HCT116 (cell line): ENCODE data around the gene VAMP7. TPM values are rescaled to one million over a fixed set of nuclear protein-coding genes. Genes with fewer than 3 reads are reported as not detected.
"Not testable (repeated sequence)": the region's sequence is repeated elsewhere in the genome, so short reads cannot be mapped to it uniquely, and the experiment has no call there.

Source experiments
- ATAC-seq: fragments of 200-7000 bp; cut with Tn5 transposase; 2 replicates; pipeline ENCODE4 v1.9.1; 2020; ENCODE audit warnings: mild to moderate bottlenecking, moderate library complexity
- BruUV-seq: library from RNA; stranded (reverse); fragments of 400-500 nt; replicated peaks from 2 replicates; lab custom pipeline; 2021; lab: Mats Ljungman, UMichigan
- CTCF ChIA-PET: fragments of 300-600 bp; sonication (Branson Sonifier 250); formaldehyde crosslinking; loops from one replicate; lab custom pipeline; 2021; ENCODE audit warnings: antibody characterized with exemption; lab: Charles Lee
- POLR2A ChIA-PET: fragments of 300-600, 350-600 bp; sonication (Branson Sonifier 250); formaldehyde crosslinking; loops from one replicate; lab custom pipeline; 2021; ENCODE audit warnings: antibody characterized with exemption; lab: Charles Lee
- RAD21 ChIA-PET, 2 experiments: fragments of 300-600 bp; sonication (Branson Sonifier 250); formaldehyde crosslinking; loops; one replicate each; lab custom pipeline; 2023; ENCODE audit warnings: low total read pairs in 2 of 2; ENCODE audit not compliant: uncharacterized antibody in 2 of 2, unreplicated experiment in 2 of 2, low non-redundant PET in 1 of 2; lab: Charles Lee
- DNase-seq: peaks from one replicate; pipeline ENCODE4 v3.0.0-alpha.2; 2010; ENCODE audit warnings: low read depth, low spot score
- H2AFZ ChIP-seq: fragments of 200-600 bp; shearing (Covaris generic), sonication (generic); 2 replicates; pipeline ENCODE4 v1.6.1; 2017; ENCODE audit warnings: low read depth, mixed run types, mixed read lengths, antibody characterized with exemption, low read length; ENCODE audit not compliant: poor library complexity, severe bottlenecking
- H3K27ac ChIP-seq: 2 replicates; pipeline ENCODE4 v1.5.1; 2012; ENCODE audit warnings: low read depth, low read length
- H3K27me3 ChIP-seq: fragments of 200-600 bp; sonication (generic); 2 replicates; pipeline ENCODE4 v1.6.1; 2016; ENCODE audit warnings: mixed run types, low read length, mixed read lengths; ENCODE audit not compliant: insufficient read depth
- H3K36me3 ChIP-seq, 2 experiments: fragments of 200-500 bp in 1 of 2; fragments of 200-600 bp in 1 of 2; sonication (Bioruptor generic) in 1 of 2; sonication (generic) in 1 of 2; 2 replicates each; pipeline versions ENCODE4 v1.5.1 to v1.6.1; 2014 to 2016; ENCODE audit warnings: low read length in 2 of 2, inconsistent platforms in 1 of 2, mixed read lengths in 1 of 2, mixed run types in 1 of 2; ENCODE audit not compliant: insufficient read depth in 2 of 2, control insufficient read depth in 1 of 2
- H3K4me1 ChIP-seq, 2 experiments: fragments of 200-600 bp in 1 of 2; sonication (generic) in 1 of 2; 2 replicates each; pipeline versions ENCODE4 v1.5.1 to v1.6.1; 2012 to 2017; ENCODE audit warnings: low read length in 2 of 2, inconsistent platforms in 1 of 2, mild to moderate bottlenecking in 1 of 2, mixed read lengths in 1 of 2, mixed run types in 1 of 2, moderate library complexity in 1 of 2; ENCODE audit not compliant: insufficient read depth in 2 of 2, control insufficient read depth in 1 of 2
- H3K4me2 ChIP-seq: fragments of 200-600 bp; sonication (generic); 2 replicates; pipeline ENCODE4 v1.6.1; 2017; ENCODE audit warnings: mixed run types, low read length, mixed read lengths
- H3K4me3 ChIP-seq, 2 experiments: fragments of 200-600 bp in 1 of 2; sonication (generic) in 1 of 2; replicated peaks in 1 of 2; 2 replicates each; pipeline ENCODE4 v1.5.1; 2011 to 2016; ENCODE audit warnings: low read length in 2 of 2, control low read depth in 1 of 2, low read depth in 1 of 2, mild to moderate bottlenecking in 1 of 2, mixed read lengths in 1 of 2, mixed run types in 1 of 2
- H3K79me2 ChIP-seq: fragments of 200-600 bp; sonication (generic); 2 replicates; pipeline ENCODE4 v1.6.1; 2017; ENCODE audit warnings: mild to moderate bottlenecking, mixed run types, low read length, moderate library complexity, mixed read lengths; ENCODE audit not compliant: insufficient read depth
- H3K9ac ChIP-seq: fragments of 200-600 bp; sonication (generic); 2 replicates; pipeline ENCODE4 v1.6.1; 2016; ENCODE audit warnings: low read length, mixed read lengths
- H3K9me2 ChIP-seq: fragments of 200-600 bp; sonication (generic), shearing (Covaris generic); 2 replicates; pipeline ENCODE4 v1.6.1; 2017; ENCODE audit warnings: mixed run types, mild to moderate bottlenecking, moderate library complexity; ENCODE audit not compliant: insufficient read depth
- H3K9me3 ChIP-seq, 2 experiments: fragments of 200-500 bp in 1 of 2; fragments of 200-600 bp in 1 of 2; sonication (Bioruptor generic) in 1 of 2; sonication (generic) in 1 of 2; 2 replicates each; pipeline ENCODE4 v1.6.1; 2014 to 2017; ENCODE audit warnings: low read length in 2 of 2, mixed read lengths in 2 of 2, inconsistent platforms in 1 of 2, low read depth in 1 of 2, mild to moderate bottlenecking in 1 of 2, mixed run types in 1 of 2, moderate library complexity in 1 of 2; ENCODE audit not compliant: control insufficient read depth in 1 of 2, insufficient read depth in 1 of 2
- H4K20me1 ChIP-seq: fragments of 200-600 bp; sonication (generic), shearing (Covaris generic); 2 replicates; pipeline ENCODE4 v1.6.1; 2017; ENCODE audit warnings: mixed run types, mild to moderate bottlenecking, moderate library complexity; ENCODE audit not compliant: insufficient read depth
- CEBPB ChIP-seq: IDR thresholded peaks from 2 replicates; pipeline ENCODE4 v1.6.1; 2012; ENCODE audit warnings: low read depth
- EGR1 ChIP-seq: IDR thresholded peaks from 2 replicates; pipeline ENCODE4 v1.6.1; 2012; ENCODE audit warnings: low read depth
- ELF1 ChIP-seq: IDR thresholded peaks from 2 replicates; pipeline ENCODE4 v1.6.1; 2012; ENCODE audit warnings: low read depth, borderline replicate concordance
- FOSL1 ChIP-seq: IDR thresholded peaks from 2 replicates; pipeline ENCODE4 v1.6.1; 2012; ENCODE audit warnings: low read depth
- JUND ChIP-seq: IDR thresholded peaks from 2 replicates; pipeline ENCODE4 v1.6.1; 2012
- POLR2A ChIP-seq: IDR thresholded peaks from 2 replicates; pipeline ENCODE4 v1.7.0; 2011; ENCODE audit warnings: borderline replicate concordance; ENCODE audit not compliant: insufficient read depth, insufficient read length; ENCODE audit errors: extremely low read depth
- RAD21 ChIP-seq: IDR thresholded peaks from 2 replicates; pipeline ENCODE4 v1.6.1; 2012; ENCODE audit warnings: low read depth, mild to moderate bottlenecking
- REST ChIP-seq: IDR thresholded peaks from 2 replicates; pipeline ENCODE4 v1.6.1; 2012; ENCODE audit warnings: low read depth
- SP1 ChIP-seq: IDR thresholded peaks from 2 replicates; pipeline ENCODE4 v1.6.1; 2012; ENCODE audit warnings: low read depth
- TCF7L2 ChIP-seq: IDR thresholded peaks from 2 replicates; pipeline ENCODE4 v1.7.0; 2011; ENCODE audit warnings: borderline replicate concordance, inconsistent platforms; ENCODE audit not compliant: insufficient read depth, insufficient read length; ENCODE audit errors: extremely low read depth
- intact Hi-C: fragments of 100-400 bp; cut with micrococcal nuclease; formaldehyde crosslinking; loops from 2 replicates; pipeline ENCODE4 v1.10.0; 2022
- total RNA-seq: library from RNA; stranded (reverse); gene quantifications from one replicate; pipeline ENCODE4 v1.2.1, GENCODE V29; 2021; ENCODE audit not compliant: unreplicated experiment
- TF ChIP-seq, protein P1 (sequence below): IDR thresholded peaks from 2 replicates; pipeline ENCODE4 v1.6.1; 2011; ENCODE audit warnings: mild to moderate bottlenecking, low read length, moderate library complexity; ENCODE audit not compliant: insufficient replicate concordance; ENCODE audit errors: extremely low read depth
- TF ChIP-seq, protein P2 (sequence below): IDR thresholded peaks from 2 replicates; pipeline ENCODE4 v1.6.1; 2012

The VAMP7 gene
- total RNA-seq, 1 experiment from 2014 or later = 32.8 TPM

GRCh38 chrX:155985208-155985607 is 104.1 kb downstream of the VAMP7 start:
- H3K27me3 ChIP-seq = no peaks in the 10 kb centered on the region
- POLR2A ChIA-PET = no interaction called here
- RAD21 ChIA-PET = no interaction called here
- no TSS peak for BruUV-seq
- no peaks in the 10 kb centered on the region for H3K36me3 ChIP-seq
- no peaks in the 10 kb centered on the region for H3K9me2 ChIP-seq
- TF ChIP-seq, protein P1, sequence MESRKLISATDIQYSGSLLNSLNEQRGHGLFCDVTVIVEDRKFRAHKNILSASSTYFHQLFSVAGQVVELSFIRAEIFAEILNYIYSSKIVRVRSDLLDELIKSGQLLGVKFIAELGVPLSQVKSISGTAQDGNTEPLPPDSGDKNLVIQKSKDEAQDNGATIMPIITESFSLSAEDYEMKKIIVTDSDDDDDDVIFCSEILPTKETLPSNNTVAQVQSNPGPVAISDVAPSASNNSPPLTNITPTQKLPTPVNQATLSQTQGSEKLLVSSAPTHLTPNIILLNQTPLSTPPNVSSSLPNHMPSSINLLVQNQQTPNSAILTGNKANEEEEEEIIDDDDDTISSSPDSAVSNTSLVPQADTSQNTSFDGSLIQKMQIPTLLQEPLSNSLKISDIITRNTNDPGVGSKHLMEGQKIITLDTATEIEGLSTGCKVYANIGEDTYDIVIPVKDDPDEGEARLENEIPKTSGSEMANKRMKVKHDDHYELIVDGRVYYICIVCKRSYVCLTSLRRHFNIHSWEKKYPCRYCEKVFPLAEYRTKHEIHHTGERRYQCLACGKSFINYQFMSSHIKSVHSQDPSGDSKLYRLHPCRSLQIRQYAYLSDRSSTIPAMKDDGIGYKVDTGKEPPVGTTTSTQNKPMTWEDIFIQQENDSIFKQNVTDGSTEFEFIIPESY = no peak
- no peak for TF ChIP-seq TCF7L2
- TF ChIP-seq SP1 = no peak
- no peak for TF ChIP-seq POLR2A
- TF ChIP-seq EGR1 = no peak
- TF ChIP-seq, protein P2, sequence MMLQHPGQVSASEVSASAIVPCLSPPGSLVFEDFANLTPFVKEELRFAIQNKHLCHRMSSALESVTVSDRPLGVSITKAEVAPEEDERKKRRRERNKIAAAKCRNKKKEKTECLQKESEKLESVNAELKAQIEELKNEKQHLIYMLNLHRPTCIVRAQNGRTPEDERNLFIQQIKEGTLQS = no peak
- TF ChIP-seq ELF1 = no peak
- no peak for TF ChIP-seq CEBPB
- TF ChIP-seq FOSL1 = no peak
- TF ChIP-seq JUND = no peak
- TF ChIP-seq REST = no peak
- TF ChIP-seq RAD21 = no peak
- ATAC-seq (no peak), DNase-seq (no peak)
- no peaks in the 10 kb centered on the region for H3K4me1 ChIP-seq
- CTCF ChIA-PET = no interaction called here
- no peak overlapping the region for H2AFZ ChIP-seq
- no peaks in the 10 kb centered on the region for H3K79me2 ChIP-seq
- H3K27ac ChIP-seq = no peak overlapping the region
- H3K4me3 ChIP-seq = no peak overlapping the region
- H3K4me2 ChIP-seq = no peak overlapping the region
- intact Hi-C loops = no loop called here
- no peaks in the 10 kb centered on the region for H3K9me3 ChIP-seq
- no peaks in the 10 kb centered on the region for H4K20me1 ChIP-seq
- H3K9ac ChIP-seq = no peak overlapping the region

DNA sequence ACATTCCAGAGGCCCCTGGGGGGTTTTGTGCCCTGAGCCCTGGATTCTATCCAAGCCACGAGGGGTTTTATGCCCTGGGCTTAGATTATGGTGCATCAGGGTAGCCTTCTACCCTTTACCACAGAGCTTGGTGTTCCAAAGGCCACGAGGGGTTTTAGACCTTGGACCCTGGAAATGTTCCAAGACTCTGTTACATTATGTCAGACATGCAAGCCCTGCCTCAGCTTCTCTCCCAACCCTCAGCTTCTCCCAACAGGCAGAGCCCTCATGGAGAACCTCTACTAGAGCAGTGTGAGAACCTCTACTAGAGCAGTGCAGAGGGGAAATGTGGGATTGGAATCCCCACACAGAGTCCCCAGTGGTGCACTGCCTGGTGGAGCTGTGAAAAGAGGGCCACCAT is 105.8 kb downstream of the VAMP7 start:
- H3K27ac ChIP-seq, POLR2A ChIA-PET, CTCF ChIA-PET, BruUV-seq, H4K20me1 ChIP-seq, RAD21 ChIA-PET, DNase-seq, H3K4me3 ChIP-seq, H3K36me3 ChIP-seq, H2AFZ ChIP-seq, intact Hi-C loops, H3K4me2 ChIP-seq, H3K9me2 ChIP-seq, H3K27me3 ChIP-seq, H3K9me3 ChIP-seq, ATAC-seq, H3K4me1 ChIP-seq, H3K79me2 ChIP-seq, H3K9ac ChIP-seq: not testable (repeated sequence)
